RWPE2 (cell line): ENCODE measurements around the gene RBM12.
"Not testable (repeated sequence)": the region's sequence is repeated elsewhere in the genome, so short reads cannot be mapped to it uniquely, and the experiment has no call there.

Experiments
- ATAC-seq: fragments of 200-7000 bp; cut with Tn5 transposase; 3 replicates; pipeline ENCODE4 v1.9.1; 2021; ENCODE audit warnings: low read depth
- DNase-seq: peaks from one replicate; pipeline ENCODE4 v3.0.0-alpha.2; 2020; ENCODE audit warnings: low spot score
- H3K27ac ChIP-seq: fragments of 450-650 bp; 2 replicates; pipeline ENCODE4 v1.5.1; 2017; ENCODE audit warnings: mild to moderate bottlenecking; ENCODE audit not compliant: poor library complexity, severe bottlenecking
- H3K27me3 ChIP-seq: fragments of 250-450 bp; sonication (Bioruptor Pico); 2 replicates; pipeline ENCODE4 v1.5.1; 2021; ENCODE audit warnings: mild to moderate bottlenecking, moderate library complexity; ENCODE audit not compliant: insufficient read depth, poor library complexity, severe bottlenecking
- H3K36me3 ChIP-seq: fragments of 250-450 bp; sonication (Bioruptor Pico); 2 replicates; pipeline ENCODE4 v1.5.1; 2020; ENCODE audit warnings: low read depth, mild to moderate bottlenecking, moderate library complexity
- H3K4me1 ChIP-seq: fragments of 250-450 bp; sonication (Bioruptor Pico); 2 replicates; pipeline ENCODE4 v1.5.1; 2021; ENCODE audit warnings: mild to moderate bottlenecking, moderate library complexity; ENCODE audit not compliant: insufficient read depth, poor library complexity, severe bottlenecking
- H3K4me3 ChIP-seq: fragments of 250-450 bp; sonication (Bioruptor Pico); 2 replicates; pipeline ENCODE4 v1.5.1; 2021; ENCODE audit warnings: mild to moderate bottlenecking, moderate library complexity; ENCODE audit not compliant: severe bottlenecking
- H3K9me3 ChIP-seq: fragments of 250-450 bp; sonication (Bioruptor Pico); 2 replicates; pipeline ENCODE4 v1.5.1; 2021; ENCODE audit warnings: mild to moderate bottlenecking, moderate library complexity; ENCODE audit not compliant: severe bottlenecking
- CTCF ChIP-seq: fragments of 450-650 bp; IDR thresholded peaks from one replicate; pipeline ENCODE4 v1.5.1; 2017; ENCODE audit warnings: mild to moderate bottlenecking, moderate library complexity; ENCODE audit not compliant: poor library complexity, severe bottlenecking

Gene RBM12

GRCh38 chr20:35710039-35710438, 45.3 kb upstream of the RBM12 start:
- no peak for TF ChIP-seq CTCF
- DNase-seq = no peak
- H3K27me3 ChIP-seq = no peaks in the 10 kb centered on the region
- H3K36me3 ChIP-seq = peaks cover 98% of the 10 kb centered on the region
- H3K9me3 ChIP-seq = no peaks in the 10 kb centered on the region
- H3K27ac ChIP-seq = peak overlapping the region; percentile 6
- peaks cover 3% of the 10 kb centered on the region for H3K4me1 ChIP-seq
- no peak overlapping the region for H3K4me3 ChIP-seq
- no peak for ATAC-seq

- peaks cover 98% of the 10 kb centered on the region for H3K36me3 ChIP-seq
- H3K4me3 ChIP-seq = no peak overlapping the region
- H3K9me3 ChIP-seq = no peaks in the 10 kb centered on the region
- TF ChIP-seq CTCF = no peak
- H3K4me1 ChIP-seq = peaks cover 3% of the 10 kb centered on the region
- ATAC-seq (peak; percentile 18; the same call in 1 of the 3 replicates), DNase-seq (no peak)
- no peaks in the 10 kb centered on the region for H3K27me3 ChIP-seq
- peak overlapping the region; percentile 6 for H3K27ac ChIP-seq
These were observed 44.6 kb upstream of the RBM12 start for GRCh38 chr20:35709259-35709658.

GRCh38 chr20:35708502-35708901, 43.8 kb upstream of the RBM12 start:
- no peak overlapping the region for H3K4me3 ChIP-seq
- H3K9me3 ChIP-seq = no peaks in the 10 kb centered on the region
- ATAC-seq (no peak), DNase-seq (no peak)
- peaks cover 98% of the 10 kb centered on the region for H3K36me3 ChIP-seq
- H3K27ac ChIP-seq = peak overlapping the region; percentile 6
- no peaks in the 10 kb centered on the region for H3K27me3 ChIP-seq
- H3K4me1 ChIP-seq = peaks cover 3% of the 10 kb centered on the region
- no peak for TF ChIP-seq CTCF

- not testable (repeated sequence) for H3K9me3 ChIP-seq, H3K27me3 ChIP-seq, H3K4me1 ChIP-seq, ATAC-seq, H3K27ac ChIP-seq, H3K4me3 ChIP-seq
- H3K36me3 ChIP-seq = peaks cover 100% of the 10 kb centered on the region
- peak; percentile 63 for DNase-seq
These were observed 42.2 kb upstream of the RBM12 start for GRCh38 chr20:35706591-35707529.

- H3K4me3 ChIP-seq, H3K27me3 ChIP-seq, H3K27ac ChIP-seq, ATAC-seq, H3K9me3 ChIP-seq, H3K4me1 ChIP-seq: not testable (repeated sequence)
- DNase-seq = peak; percentile 42
- H3K36me3 ChIP-seq = peaks cover 100% of the 10 kb centered on the region
These were observed 41.2 kb upstream of the RBM12 start for GRCh38 chr20:35705894-35706293.
